SU-DHL-6 (cell line): ENCODE measurements around the gene CABP2.

Source experiments
- CTCF ChIP-seq: fragments of 200-600 bp; sonication (generic); IDR thresholded peaks from one replicate; pipeline ENCODE4 v1.5.1; 2017; ENCODE audit warnings: antibody characterized with exemption, mild to moderate bottlenecking, low read length, moderate library complexity; ENCODE audit not compliant: insufficient read depth, poor library complexity, severe bottlenecking
- EZH2phosphoT487 ChIP-seq: fragments of 200-600 bp; sonication (generic), shearing (Covaris generic); conservative IDR thresholded peaks from 2 replicates; pipeline ENCODE4 v1.6.1; 2018; ENCODE audit warnings: mild to moderate bottlenecking, antibody characterized with exemption, low read length, moderate library complexity, mixed read lengths

- TF ChIP-seq CTCF (no peak), EZH2phosphoT487 (no peak)
Measured at GRCh38 chr11:67514116-67514515, 9.1 kb downstream of the CABP2 start.
